Neuron (in vitro differentiated cells): Measurements from ENCODE around the gene KRT81.
"Not testable (repeated sequence)": the region's sequence is repeated elsewhere in the genome, so short reads cannot be mapped to it uniquely, and the experiment has no call there.

Experiments
- H2AFZ ChIP-seq: one replicate; pipeline ENCODE4 v1.6.1; 2013; ENCODE audit warnings: low read depth, mild to moderate bottlenecking, inconsistent platforms, low read length, moderate library complexity
- H3K27me3 ChIP-seq: one replicate; pipeline ENCODE4 v1.6.1; 2013; ENCODE audit warnings: low read length; ENCODE audit not compliant: insufficient read depth
- H3K36me3 ChIP-seq: one replicate; pipeline ENCODE4 v1.6.1; 2013; ENCODE audit warnings: low read length; ENCODE audit not compliant: insufficient read depth
- H3K4me1 ChIP-seq: one replicate; pipeline ENCODE4 v1.6.1; 2013; ENCODE audit warnings: low read length; ENCODE audit not compliant: insufficient read depth
- H3K4me3 ChIP-seq: 2 replicates; pipeline ENCODE4 v1.5.1; 2013; ENCODE audit warnings: mild to moderate bottlenecking, low read length, moderate library complexity
- H3K9me3 ChIP-seq: one replicate; pipeline ENCODE4 v1.6.1; 2013; ENCODE audit warnings: low read length

KRT81 gene

GRCh38 chr12:52324153-52324444, 32.8 kb upstream of the KRT81 start:
- H3K4me1 ChIP-seq, result no peaks in the 10 kb centered on the region
- no peaks in the 10 kb centered on the region for H3K27me3 ChIP-seq
- H3K4me3 ChIP-seq, result no peak overlapping the region
- no peaks in the 10 kb centered on the region for H3K9me3 ChIP-seq
- H3K36me3 ChIP-seq, result no peaks in the 10 kb centered on the region
- no peak overlapping the region for H2AFZ ChIP-seq

GRCh38 chr12:52323416-52324152, 32.2 kb upstream of the KRT81 start:
- H3K36me3 ChIP-seq, result no peaks in the 10 kb centered on the region
- H3K9me3 ChIP-seq, result no peaks in the 10 kb centered on the region
- H3K27me3 ChIP-seq, result no peaks in the 10 kb centered on the region
- no peak overlapping the region for H2AFZ ChIP-seq
- H3K4me3 ChIP-seq, result no peak overlapping the region
- no peaks in the 10 kb centered on the region for H3K4me1 ChIP-seq

GRCh38 chr12:52323001-52323400, 31.7 kb upstream of the KRT81 start:
- no peaks in the 10 kb centered on the region for H3K4me1 ChIP-seq
- H3K27me3 ChIP-seq, result no peaks in the 10 kb centered on the region
- no peak overlapping the region for H3K4me3 ChIP-seq
- H2AFZ ChIP-seq, result no peak overlapping the region
- H3K9me3 ChIP-seq, result no peaks in the 10 kb centered on the region
- H3K36me3 ChIP-seq, result no peaks in the 10 kb centered on the region

GRCh38 chr12:52322069-52322468, 30.7 kb upstream of the KRT81 start:
- Histone ChIP-seq H2AFZ (no peak overlapping the region), H3K4me3 (no peak overlapping the region), H3K27me3 (no peaks in the 10 kb centered on the region), H3K9me3 (no peaks in the 10 kb centered on the region), H3K36me3 (no peaks in the 10 kb centered on the region), H3K4me1 (no peaks in the 10 kb centered on the region)

- Histone ChIP-seq H2AFZ (no peak overlapping the region), H3K9me3 (no peaks in the 10 kb centered on the region), H3K27me3 (no peaks in the 10 kb centered on the region), H3K36me3 (no peaks in the 10 kb centered on the region), H3K4me1 (no peaks in the 10 kb centered on the region), H3K4me3 (no peak overlapping the region)
Observed at GRCh38 chr12:52321418-52321817, 30.1 kb upstream of the KRT81 start.

- Histone ChIP-seq H3K27me3 (no peaks in the 10 kb centered on the region), H3K9me3 (no peaks in the 10 kb centered on the region), H2AFZ (no peak within 1 kb of the TSS), H3K36me3 (no peaks in the 10 kb centered on the region), H3K4me3 (no peak within 1 kb of the TSS), H3K4me1 (no peaks in the 10 kb centered on the region)
Observed at GRCh38 chr12:52320784-52321400, 29.6 kb upstream of the KRT81 start, which contains the start of gene KRT83. Gene KRT83 (minus strand): TSS chr12:52321398. CDS start chr12:52321335, 63 bp downstream.

GRCh38 chr12:52319097-52319496, 27.8 kb upstream of the KRT81 start:
- Histone ChIP-seq H3K4me1 (no peaks in the 10 kb centered on the region), H3K36me3 (no peaks in the 10 kb centered on the region), H2AFZ (no peak overlapping the region), H3K4me3 (no peak overlapping the region), H3K27me3 (no peaks in the 10 kb centered on the region), H3K9me3 (no peaks in the 10 kb centered on the region)

GRCh38 chr12:52318241-52318990, 27.1 kb upstream of the KRT81 start:
- no peaks in the 10 kb centered on the region for H3K36me3 ChIP-seq
- H2AFZ ChIP-seq, result no peak overlapping the region
- H3K4me3 ChIP-seq, result no peak overlapping the region
- H3K27me3 ChIP-seq, result no peaks in the 10 kb centered on the region
- H3K4me1 ChIP-seq, result no peaks in the 10 kb centered on the region
- H3K9me3 ChIP-seq, result no peaks in the 10 kb centered on the region

GRCh38 chr12:52317468-52318052, 26.2 kb upstream of the KRT81 start:
- no peak overlapping the region for H3K4me3 ChIP-seq
- H2AFZ ChIP-seq, result no peak overlapping the region
- no peaks in the 10 kb centered on the region for H3K9me3 ChIP-seq
- peaks cover 3% of the 10 kb centered on the region for H3K27me3 ChIP-seq
- H3K36me3 ChIP-seq, result no peaks in the 10 kb centered on the region
- H3K4me1 ChIP-seq, result no peaks in the 10 kb centered on the region

- Histone ChIP-seq H3K9me3 (no peaks in the 10 kb centered on the region), H3K4me1 (no peaks in the 10 kb centered on the region), H3K4me3 (no peak overlapping the region), H2AFZ (no peak overlapping the region), H3K27me3 (peaks cover 3% of the 10 kb centered on the region), H3K36me3 (no peaks in the 10 kb centered on the region)
Observed at GRCh38 chr12:52316701-52317100, 25.4 kb upstream of the KRT81 start.

GRCh38 chr12:52316290-52316689, 25.0 kb upstream of the KRT81 start:
- H3K9me3 ChIP-seq, result no peaks in the 10 kb centered on the region
- H2AFZ ChIP-seq, result no peak overlapping the region
- H3K4me3 ChIP-seq, result no peak overlapping the region
- H3K27me3 ChIP-seq, result peaks cover 7% of the 10 kb centered on the region
- H3K4me1 ChIP-seq, result no peaks in the 10 kb centered on the region
- no peaks in the 10 kb centered on the region for H3K36me3 ChIP-seq

GRCh38 chr12:52315721-52316120, 24.4 kb upstream of the KRT81 start:
- H3K9me3 ChIP-seq, H3K36me3 ChIP-seq, H3K4me1 ChIP-seq, H3K4me3 ChIP-seq, H3K27me3 ChIP-seq, H2AFZ ChIP-seq: not testable (repeated sequence)

GRCh38 chr12:52314511-52314910, 23.2 kb upstream of the KRT81 start:
- H2AFZ ChIP-seq, result no peak overlapping the region
- no peak overlapping the region for H3K4me3 ChIP-seq
- H3K36me3 ChIP-seq, result no peaks in the 10 kb centered on the region
- peaks cover 14% of the 10 kb centered on the region for H3K27me3 ChIP-seq
- H3K9me3 ChIP-seq, result no peaks in the 10 kb centered on the region
- H3K4me1 ChIP-seq, result no peaks in the 10 kb centered on the region
